GM19468 (cell line): ENCODE data around the gene RNF217.
"Not testable (repeated sequence)": the region's sequence is repeated elsewhere in the genome, so short reads cannot be mapped to it uniquely, and the experiment has no call there.

Experiments used
- ATAC-seq: cut with Tn5 transposase; IDR thresholded peaks from one replicate; pipeline ENCODE4 v1.9.1; 2021; ENCODE audit warnings: mild to moderate bottlenecking, moderate library complexity, moderate number of reproducible peaks; ENCODE audit not compliant: unreplicated experiment; ENCODE audit errors: extremely low read depth

The RNF217 gene

DNA sequence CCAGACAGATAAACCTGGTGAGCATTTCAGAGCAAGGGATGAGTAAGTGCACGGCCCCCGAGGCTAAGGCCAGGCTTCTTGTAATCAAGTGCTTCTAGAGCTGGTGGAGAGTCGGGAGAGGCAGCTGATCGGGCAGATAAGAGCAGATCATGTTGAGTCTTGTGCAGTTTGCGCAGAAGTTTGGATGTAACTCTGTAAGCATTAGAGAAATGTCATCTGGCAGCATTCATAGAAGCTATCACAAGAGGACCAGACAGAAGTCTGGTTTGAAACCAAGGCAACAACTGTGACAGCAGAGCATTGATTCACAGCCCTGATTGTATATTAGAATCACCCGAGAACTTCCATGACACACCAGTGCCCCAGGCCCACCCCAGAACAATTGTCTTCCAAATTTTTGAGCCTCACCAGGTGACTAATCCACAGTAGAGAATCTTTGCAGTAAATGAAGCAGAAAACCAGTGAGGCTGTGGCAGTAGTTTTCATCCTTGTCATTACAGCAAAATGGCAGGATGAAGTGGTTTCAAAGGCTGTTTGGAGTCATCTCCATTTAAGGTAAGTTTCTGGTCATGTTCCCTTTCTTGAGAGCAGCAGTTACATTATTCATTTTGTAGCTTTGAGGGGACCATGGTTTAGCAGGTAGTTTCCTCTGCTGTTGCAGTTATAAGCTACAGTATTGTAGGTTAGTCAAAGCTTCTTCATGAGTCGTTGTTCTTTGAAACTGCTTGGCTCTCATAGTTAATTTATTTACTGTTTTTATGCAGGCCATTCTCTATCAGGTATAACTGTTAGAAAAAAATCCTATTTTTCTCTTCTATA lies 84.1 kb downstream of the RNF217 start:
- no peak for ATAC-seq

- no peak for ATAC-seq
Measured at GRCh38 chr6:125048274-125048673, 86.0 kb downstream of the RNF217 start.

- no peak for ATAC-seq
Measured at GRCh38 chr6:125050663-125051318, 88.6 kb downstream of the RNF217 start.

DNA sequence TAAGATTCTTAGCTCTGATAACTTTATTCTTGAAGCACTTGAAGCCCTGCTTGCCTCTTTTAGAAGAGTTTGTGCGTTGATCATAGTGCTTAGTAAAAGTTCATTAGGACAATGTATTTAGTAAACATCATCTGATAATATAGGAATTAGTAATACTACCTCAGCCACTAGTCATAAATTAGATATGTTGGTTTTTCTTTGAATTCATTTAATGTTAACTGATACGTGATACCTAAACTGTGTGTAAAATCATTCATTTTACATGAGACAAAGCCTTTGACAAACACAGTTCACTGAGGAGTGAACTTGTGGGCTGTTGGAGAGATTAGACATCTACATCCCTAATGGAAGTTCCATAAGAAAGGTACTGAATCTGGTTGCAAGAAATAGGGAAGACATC lies 91.6 kb downstream of the RNF217 start:
- no peak for ATAC-seq

DNA sequence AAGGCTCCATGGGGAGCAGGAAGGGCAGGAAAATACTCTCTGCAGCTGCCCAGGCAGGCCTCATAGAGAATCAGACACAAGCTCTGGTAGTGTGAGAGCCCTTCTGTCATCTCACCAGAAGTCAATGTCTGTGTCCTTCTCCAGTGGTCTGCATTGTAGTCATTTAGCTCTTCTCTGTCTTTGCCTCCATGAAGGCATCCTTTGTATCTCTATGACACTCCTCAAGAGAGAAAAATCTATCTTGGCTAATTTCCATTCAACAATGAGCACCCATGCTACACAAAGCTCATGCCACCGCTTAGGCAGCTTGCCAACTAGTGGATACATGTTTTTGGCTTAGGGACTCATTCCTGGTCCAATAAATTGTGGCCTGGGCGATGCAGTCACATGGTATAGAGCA lies 92.1 kb downstream of the RNF217 start:
- no peak for ATAC-seq

DNA sequence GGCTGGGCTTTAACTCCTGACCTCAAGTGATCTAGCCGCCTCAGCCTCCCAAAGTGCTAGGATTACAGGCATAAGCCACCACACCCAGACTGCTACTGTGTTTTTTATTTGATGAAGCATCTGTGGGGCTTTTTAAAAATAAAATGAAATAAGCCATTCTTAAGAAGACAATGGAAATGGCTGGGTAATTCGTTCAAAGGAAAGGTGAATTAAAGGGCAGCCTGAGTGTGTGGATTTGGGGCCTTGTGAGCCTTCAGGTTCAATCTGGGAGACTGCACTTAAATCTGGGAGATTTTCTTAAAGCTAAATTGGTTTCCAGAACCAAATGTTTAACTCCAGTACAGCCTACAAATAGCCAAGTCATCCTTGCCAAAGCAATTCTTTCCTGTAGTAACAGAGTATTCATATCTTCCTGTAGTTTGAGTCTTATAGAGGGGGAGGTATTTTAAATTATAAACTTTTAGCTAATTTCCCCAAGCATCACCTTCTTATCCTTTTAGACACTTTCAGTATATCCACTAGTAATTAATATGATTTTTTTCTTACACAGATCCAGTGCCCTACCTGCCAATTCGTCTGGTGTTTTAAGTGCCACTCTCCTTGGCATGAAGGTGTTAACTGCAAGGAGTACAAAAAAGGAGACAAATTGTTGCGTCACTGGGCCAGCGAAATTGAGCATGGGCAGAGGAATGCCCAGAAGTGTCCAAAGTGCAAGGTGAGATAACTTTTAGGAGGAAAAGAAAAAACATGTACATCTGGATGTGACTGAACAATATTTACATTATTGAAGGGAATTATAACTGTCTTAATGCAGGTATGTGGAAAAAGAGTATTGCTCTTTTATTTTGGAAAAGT lies 95.4 kb downstream of the RNF217 start:
- ATAC-seq = no peak

DNA sequence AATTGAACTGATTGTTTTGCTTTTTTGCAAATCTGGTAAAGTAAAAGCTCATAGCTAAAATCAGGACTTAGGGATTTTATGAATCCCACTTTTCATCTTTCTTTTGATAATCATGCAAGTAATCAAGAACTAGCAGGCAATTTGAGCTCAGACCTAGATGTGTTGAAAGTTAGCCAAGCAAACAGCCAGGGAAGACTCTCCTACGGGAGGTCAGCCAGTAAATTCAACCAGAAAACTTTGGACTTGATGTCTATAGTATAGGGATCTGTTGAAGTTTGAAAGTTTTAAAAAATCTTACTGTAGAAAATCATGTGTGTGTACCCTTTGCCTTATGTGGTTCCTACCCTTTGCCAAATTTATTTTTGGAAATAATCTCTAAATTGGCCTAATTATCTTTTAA lies 96.3 kb downstream of the RNF217 start:
- ATAC-seq = no peak

DNA sequence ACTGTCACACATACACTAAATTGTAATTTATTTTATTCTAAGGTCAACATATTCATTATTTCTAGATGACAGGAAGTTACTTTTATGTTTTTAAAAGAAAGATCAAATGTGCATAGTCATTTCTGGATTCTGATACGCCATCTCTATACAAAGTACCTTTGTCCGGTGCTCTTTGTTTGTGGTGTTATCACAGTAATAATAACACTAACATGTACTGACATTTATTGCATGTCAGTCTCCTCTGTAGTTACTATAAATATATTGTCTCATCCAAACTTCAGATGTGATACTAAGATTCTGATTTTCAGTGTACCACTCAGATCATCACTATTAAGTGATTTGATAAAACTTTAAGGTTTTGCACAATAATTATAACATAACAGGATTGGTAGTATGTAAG lies 101.1 kb downstream of the RNF217 start:
- ATAC-seq = no peak

DNA sequence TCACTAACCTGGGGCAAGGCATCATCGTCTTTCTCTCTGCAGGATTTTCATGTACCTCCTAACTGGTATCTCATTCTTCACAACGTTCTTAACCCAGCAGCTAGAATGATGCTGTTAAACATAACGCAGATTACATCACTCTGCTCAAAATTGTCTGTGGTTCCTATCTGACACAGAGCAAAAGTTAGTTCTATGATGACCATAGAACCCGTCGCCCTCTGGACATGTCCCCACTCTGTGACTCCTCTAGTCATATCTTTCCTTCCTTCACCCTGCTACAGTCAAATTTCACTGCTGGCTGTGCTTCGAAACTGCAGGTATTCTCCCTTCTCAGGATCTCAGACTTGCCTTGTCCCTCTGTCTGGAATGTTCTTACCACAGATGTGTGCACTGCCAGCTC lies 103.9 kb downstream of the RNF217 start:
- ATAC-seq = no peak

- ATAC-seq = no peak
Measured at GRCh38 chr6:125066964-125067363, 104.7 kb downstream of the RNF217 start.

GRCh38 chr6:125067552-125067951 lies 105.3 kb downstream of the RNF217 start:
- ATAC-seq = no peak

- ATAC-seq = no peak
Measured at GRCh38 chr6:125073071-125073470, 110.8 kb downstream of the RNF217 start.

GRCh38 chr6:125074120-125074519 lies 111.9 kb downstream of the RNF217 start:
- no peak for ATAC-seq

DNA sequence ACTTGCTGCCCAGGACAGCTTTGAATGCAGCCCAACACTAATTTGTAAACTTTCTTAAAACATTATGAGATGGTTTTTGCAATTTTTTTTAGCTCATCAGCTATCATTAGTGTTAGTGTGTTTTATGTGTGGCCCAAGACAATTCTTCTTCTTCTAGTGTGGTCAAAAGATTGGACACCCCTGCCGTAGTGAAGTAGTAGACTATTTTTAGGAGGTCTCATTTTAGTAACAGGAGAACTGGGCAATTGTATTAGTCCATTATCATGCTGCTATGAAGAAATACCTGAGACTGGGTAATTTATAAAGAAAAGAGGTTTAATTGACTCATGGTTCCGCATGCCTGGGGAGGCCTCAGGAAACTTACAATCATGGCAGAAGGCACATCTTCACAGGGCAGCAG lies 112.8 kb downstream of the RNF217 start:
- not testable (repeated sequence) for ATAC-seq

GRCh38 chr6:125075741-125076481 lies 113.7 kb downstream of the RNF217 start:
- ATAC-seq = no peak

GRCh38 chr6:125076482-125076742 lies 114.2 kb downstream of the RNF217 start:
- no peak for ATAC-seq

- ATAC-seq = no peak
Measured at GRCh38 chr6:125077453-125077852, 115.2 kb downstream of the RNF217 start.

- ATAC-seq = no peak
Measured at GRCh38 chr6:125078602-125079321, 116.5 kb downstream of the RNF217 start.

- ATAC-seq = no peak
Measured at GRCh38 chr6:125082908-125083683, 120.9 kb downstream of the RNF217 start.
